GM12892 (cell line): ENCODE results near the gene NDNF.

Experiments used
- POLR2A ChIP-seq: IDR thresholded peaks from 2 replicates; pipeline ENCODE4 v1.6.1; 2011; ENCODE audit warnings: low read depth, low read length, control low read depth
- TAF1 ChIP-seq: IDR thresholded peaks from 2 replicates; pipeline ENCODE4 v1.6.1; 2011; ENCODE audit warnings: low read depth, mild to moderate bottlenecking, control low read depth, low read length, borderline replicate concordance

DNA sequence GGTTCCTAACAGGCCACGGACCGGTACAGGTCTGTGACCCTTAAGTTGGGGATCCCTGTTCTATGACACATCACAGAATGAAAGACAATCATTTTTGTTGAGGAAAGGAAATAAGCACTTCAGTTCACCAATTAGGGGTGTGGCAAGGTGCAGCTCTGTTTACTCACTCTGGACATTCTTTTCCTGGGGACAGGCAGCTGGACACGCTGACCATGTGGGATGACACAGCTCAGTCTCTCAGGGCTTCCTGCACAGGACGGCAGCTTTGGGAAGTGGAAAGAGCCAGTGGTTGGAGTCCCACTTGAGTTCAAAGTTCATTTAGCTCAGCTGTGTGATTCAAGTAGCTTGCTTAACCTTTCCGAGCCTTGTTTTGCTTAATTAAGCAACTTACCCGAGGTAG lies 55.7 kb downstream of the NDNF start:
- TF ChIP-seq POLR2A (no peak), TAF1 (no peak)
